K562 (cell line): ENCODE results near the gene HSPA4. TPM values are rescaled to one million over a fixed set of nuclear protein-coding genes. Genes with fewer than 3 reads are reported as not detected.
A peak's percentile ranks its signal among the peaks of the same experiment; 100 is the strongest.

Experiments used
- CAMTA2 ChIP-seq: fragments of 250-450 bp; sonication (Bioruptor Pico); conservative IDR thresholded peaks from 2 replicates; pipeline ENCODE4 v1.5.1; 2022
- CHAMP1 ChIP-seq: fragments of 450-650 bp; IDR thresholded peaks from 2 replicates; pipeline ENCODE4 v1.6.1; 2016; ENCODE audit warnings: mild to moderate bottlenecking
- GTF2F1 ChIP-seq: IDR thresholded peaks from 2 replicates; pipeline ENCODE4 v1.6.1; 2011; ENCODE audit warnings: low read depth, low read length, improper control_type of control experiment
- HCFC1 ChIP-seq: IDR thresholded peaks from 2 replicates; pipeline ENCODE4 v1.6.1; 2012; ENCODE audit warnings: low read depth, low read length, improper control_type of control experiment
- JUN ChIP-seq, 2 experiments: sonication (generic) in 1 of 2; formaldehyde crosslinking in 1 of 2; IDR thresholded peaks; 2 replicates each; pipeline versions ENCODE4 v1.6.1 to v1.8.0; 2012 to 2022; ENCODE audit warnings: borderline replicate concordance in 2 of 2, mild to moderate bottlenecking in 2 of 2, improper control_type of control experiment in 1 of 2, low read depth in 1 of 2, low read length in 1 of 2, missing genetic modification reagents in 1 of 2
- KDM2B ChIP-seq: fragments of 250-450 bp; sonication (Bioruptor Pico); IDR thresholded peaks from 2 replicates; pipeline ENCODE4 v1.8.0; 2021; ENCODE audit warnings: mild to moderate bottlenecking, moderate library complexity
- MXD1 ChIP-seq: fragments of 250-450 bp; sonication (Bioruptor Pico); IDR thresholded peaks from 2 replicates; pipeline ENCODE4 v1.8.0; 2021; ENCODE audit warnings: borderline replicate concordance, mild to moderate bottlenecking, moderate library complexity; ENCODE audit not compliant: poor library complexity, severe bottlenecking
- NCOA4 ChIP-seq: fragments of 450-650 bp; IDR thresholded peaks from 2 replicates; pipeline ENCODE4 v1.6.1; 2018; ENCODE audit warnings: mild to moderate bottlenecking; ENCODE audit not compliant: partially characterized antibody
- PBX2 ChIP-seq, 2 experiments: IDR thresholded peaks in 1 of 2; conservative IDR thresholded peaks in 1 of 2; 2 replicates each; pipeline ENCODE4 v1.6.1; 2016; ENCODE audit warnings: low read depth in 2 of 2, mild to moderate bottlenecking in 1 of 2, missing compliant biosample characterization in 1 of 2, missing genetic modification characterization in 1 of 2, moderate library complexity in 1 of 2
- RFX5 ChIP-seq: IDR thresholded peaks from 2 replicates; pipeline ENCODE4 v1.6.1; 2011; ENCODE audit warnings: low read depth, mild to moderate bottlenecking, improper control_type of control experiment, low read length
- SNIP1 ChIP-seq: fragments of 450-650 bp; IDR thresholded peaks from 2 replicates; pipeline ENCODE4 v1.7.1; 2017; ENCODE audit warnings: low read depth, mild to moderate bottlenecking
- TAL1 ChIP-seq: fragments of 450-650 bp; IDR thresholded peaks from 2 replicates; pipeline ENCODE4 v1.6.1; 2016; ENCODE audit warnings: mild to moderate bottlenecking
- TBP ChIP-seq: optimal IDR thresholded peaks from 2 replicates; pipeline ENCODE3; 2011; ENCODE audit warnings: low read depth, low read length, improper control_type of control experiment
- TCF15 ChIP-seq: fragments of 250-450 bp; sonication (Bioruptor Pico); IDR thresholded peaks from 2 replicates; pipeline ENCODE4 v1.8.0; 2022; ENCODE audit warnings: moderate library complexity, mild to moderate bottlenecking, inconsistent platforms
- ZNF232 ChIP-seq: sonication (generic); formaldehyde crosslinking; IDR thresholded peaks from 2 replicates; pipeline ENCODE4 v1.8.0; 2022; ENCODE audit warnings: mild to moderate bottlenecking, missing genetic modification reagents
- ZNF655 ChIP-seq: fragments of 250-450 bp; sonication (Bioruptor Pico); IDR thresholded peaks from 2 replicates; pipeline ENCODE4 v1.5.0; 2021
- polyA plus RNA-seq, 8 experiments: library from polyadenylated mRNA; depleted of rRNA in 4 of 8; stranded (reverse) in 5 of 8; unstranded in 3 of 8; fragments of >200 nt; fragmentation: Nextera tagmentation in 2 of 8; fragmentation: Illumina TruSeq in 1 of 8; extraction: Ambion mirVana in 2 of 8; extraction: Trizol in 1 of 8; gene quantifications; 2 replicates each; pipeline versions ENCODE4 v1.2.1 to v1.2.3, GENCODE V29; 2011 to 2014; ENCODE audit warnings: inconsistent platforms in 1 of 8, missing spikeins in 1 of 8
- total RNA-seq, 7 experiments: library from RNA; depleted of rRNA in 6 of 7; stranded (reverse); fragments of >200 nt in 6 of 7; fragmentation: Illumina TruSeq in 2 of 7; extraction: Trizol in 2 of 7; gene quantifications; 2 replicates each; pipeline versions ENCODE4 v1.2.1 to v1.2.3, GENCODE V29; 2011 to 2021; ENCODE audit warnings: low replicate concordance in 1 of 7
- TF ChIP-seq, protein P1 (sequence below): fragments of 250-450 bp; sonication (Bioruptor Pico); IDR thresholded peaks from 2 replicates; pipeline ENCODE4 v1.4.0; 2020; ENCODE audit warnings: mild to moderate bottlenecking, moderate library complexity

The HSPA4 gene
- total and polyA plus RNA-seq, 9 of the 15 experiments (the other 6 are each of a cell fraction or from before 2014, with no cell fraction given): 90.3 to 286 (median 148) TPM

DNA sequence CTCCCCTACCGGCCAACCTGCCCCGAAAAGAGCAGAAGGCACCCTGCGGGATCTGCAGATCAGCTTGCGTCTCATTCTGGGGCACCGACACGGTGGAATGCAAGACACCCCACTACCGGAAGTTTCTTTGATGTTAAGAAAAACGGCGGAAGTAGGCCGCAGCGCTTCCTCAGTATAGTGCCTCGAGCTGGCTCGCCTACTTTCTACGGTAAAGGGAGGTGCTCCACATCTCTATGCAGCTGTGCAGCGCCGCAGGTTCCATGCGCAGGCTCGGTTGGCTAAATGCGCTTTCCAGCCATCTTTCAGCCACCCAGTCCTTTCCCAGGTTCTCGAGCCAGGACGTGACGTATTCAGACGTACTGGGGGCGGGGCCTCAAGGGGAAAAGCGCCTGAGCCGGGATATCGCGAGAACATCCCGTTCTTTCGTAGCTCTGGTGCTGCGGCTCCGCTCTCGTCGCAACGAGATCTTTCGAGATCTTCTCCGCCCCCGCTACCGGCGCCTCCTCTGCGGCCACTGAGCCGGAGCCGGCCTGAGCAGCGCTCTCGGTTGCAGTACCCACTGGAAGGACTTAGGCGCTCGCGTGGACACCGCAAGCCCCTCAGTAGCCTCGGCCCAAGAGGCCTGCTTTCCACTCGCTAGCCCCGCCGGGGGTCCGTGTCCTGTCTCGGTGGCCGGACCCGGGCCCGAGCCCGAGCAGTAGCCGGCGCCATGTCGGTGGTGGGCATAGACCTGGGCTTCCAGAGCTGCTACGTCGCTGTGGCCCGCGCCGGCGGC is at the start of gene HSPA4 (continued):
- TF ChIP-seq SNIP1 (no peak), RFX5 (no peak), MXD1 (no peak), TCF15 (CRISPR knock-in tag) (no peak), CAMTA2 (CRISPR knock-in tag) (no peak), TBP (peak; percentile 97), PBX2 (CRISPR knock-in tag; IDR thresholded peaks at IDR 0.05; ENCODE audit: low read depth) (no peak), PBX2 (tag; conservative IDR thresholded peaks at IDR 0.05; ENCODE audit: low read depth) (no peak), CHAMP1 (no peak), ZNF232 (CRISPR knock-in tag) (no peak), JUN (IDR thresholded peaks at IDR 0.05; ENCODE audit: borderline replicate concordance, low read depth, low read length) (no peak), JUN (CRISPR knock-in tag; IDR thresholded peaks at IDR 0.05; ENCODE audit: borderline replicate concordance) (0 out of 2 replicates have a peak, but pooled peaks have one; percentile 44), KDM2B (CRISPR knock-in tag) (no peak), NCOA4 (no peak), ZNF655 (no peak), GTF2F1 (peak; percentile 75; the same call in 1 of the 2 replicates), HCFC1 (peak; percentile 26; the same call in 1 of the 2 replicates), TAL1 (no peak)
- TF ChIP-seq, protein P1, sequence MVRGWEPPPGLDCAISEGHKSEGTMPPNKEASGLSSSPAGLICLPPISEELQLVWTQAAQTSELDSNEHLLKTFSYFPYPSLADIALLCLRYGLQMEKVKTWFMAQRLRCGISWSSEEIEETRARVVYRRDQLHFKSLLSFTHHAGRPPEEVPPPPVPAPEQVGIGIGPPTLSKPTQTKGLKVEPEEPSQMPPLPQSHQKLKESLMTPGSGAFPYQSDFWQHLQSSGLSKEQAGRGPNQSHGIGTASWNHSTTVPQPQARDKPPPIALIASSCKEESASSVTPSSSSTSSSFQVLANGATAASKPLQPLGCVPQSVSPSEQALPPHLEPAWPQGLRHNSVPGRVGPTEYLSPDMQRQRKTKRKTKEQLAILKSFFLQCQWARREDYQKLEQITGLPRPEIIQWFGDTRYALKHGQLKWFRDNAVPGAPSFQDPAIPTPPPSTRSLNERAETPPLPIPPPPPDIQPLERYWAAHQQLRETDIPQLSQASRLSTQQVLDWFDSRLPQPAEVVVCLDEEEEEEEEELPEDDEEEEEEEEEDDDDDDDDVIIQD (CRISPR knock-in tag): 0 out of 2 replicates have a peak, but pooled peaks have one; percentile 39
